ENCODE data around the gene DQX1. TPM values are rescaled to one million over a fixed set of nuclear protein-coding genes. Genes with fewer than 3 reads are reported as not detected.

DQX1 gene
- total RNA-seq, 1 donor from 2014 or later, result 9.6 TPM

DNA sequence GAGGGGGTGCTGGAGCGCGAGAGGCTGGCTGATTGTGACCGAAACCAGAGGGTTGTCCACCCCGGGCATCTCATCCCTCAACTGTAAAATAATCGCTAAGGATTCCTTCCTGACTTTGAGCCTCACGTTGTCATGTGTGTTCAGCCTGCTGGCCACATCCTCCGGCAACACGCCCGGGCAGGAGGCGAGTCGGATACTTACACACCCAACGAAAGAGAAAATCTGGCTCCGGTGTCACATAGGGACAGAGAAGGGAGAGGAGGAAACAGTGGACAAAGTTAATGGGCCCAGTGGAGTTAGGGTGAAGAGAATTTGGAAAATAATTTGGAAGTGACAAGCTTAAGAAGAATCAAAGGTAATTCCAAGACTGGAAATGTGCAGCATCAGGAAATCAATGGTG is 9.4 kb downstream of the DQX1 start:
- Histone ChIP-seq H3K9me3 (no peaks in the 10 kb centered on the region), H3K27ac (no peak overlapping the region), H3K36me3 (no peaks in the 10 kb centered on the region), H3K4me1 (peaks cover 30% of the 10 kb centered on the region), H3K4me3 (peak overlapping the region in 1 of 2 donors; percentile 42), H3K27me3 (peaks cover 38% of the 10 kb centered on the region)
- DNase-seq (ENCODE audit: extremely low spot score in 2 of 2), result no peak
- TF ChIP-seq POLR2AphosphoS5 (IDR thresholded peaks at IDR 0.05; ENCODE audit: insufficient read depth in 1 of 2, low read depth in 1 of 2) (no peak), POLR2A (IDR thresholded peaks at IDR 0.05) (no peak)
- TF ChIP-seq, protein P1, sequence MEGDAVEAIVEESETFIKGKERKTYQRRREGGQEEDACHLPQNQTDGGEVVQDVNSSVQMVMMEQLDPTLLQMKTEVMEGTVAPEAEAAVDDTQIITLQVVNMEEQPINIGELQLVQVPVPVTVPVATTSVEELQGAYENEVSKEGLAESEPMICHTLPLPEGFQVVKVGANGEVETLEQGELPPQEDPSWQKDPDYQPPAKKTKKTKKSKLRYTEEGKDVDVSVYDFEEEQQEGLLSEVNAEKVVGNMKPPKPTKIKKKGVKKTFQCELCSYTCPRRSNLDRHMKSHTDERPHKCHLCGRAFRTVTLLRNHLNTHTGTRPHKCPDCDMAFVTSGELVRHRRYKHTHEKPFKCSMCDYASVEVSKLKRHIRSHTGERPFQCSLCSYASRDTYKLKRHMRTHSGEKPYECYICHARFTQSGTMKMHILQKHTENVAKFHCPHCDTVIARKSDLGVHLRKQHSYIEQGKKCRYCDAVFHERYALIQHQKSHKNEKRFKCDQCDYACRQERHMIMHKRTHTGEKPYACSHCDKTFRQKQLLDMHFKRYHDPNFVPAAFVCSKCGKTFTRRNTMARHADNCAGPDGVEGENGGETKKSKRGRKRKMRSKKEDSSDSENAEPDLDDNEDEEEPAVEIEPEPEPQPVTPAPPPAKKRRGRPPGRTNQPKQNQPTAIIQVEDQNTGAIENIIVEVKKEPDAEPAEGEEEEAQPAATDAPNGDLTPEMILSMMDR (IDR thresholded peaks at IDR 0.05), result no peak
- intact Hi-C loops (cut with DNase I), result no loop called here

DNA sequence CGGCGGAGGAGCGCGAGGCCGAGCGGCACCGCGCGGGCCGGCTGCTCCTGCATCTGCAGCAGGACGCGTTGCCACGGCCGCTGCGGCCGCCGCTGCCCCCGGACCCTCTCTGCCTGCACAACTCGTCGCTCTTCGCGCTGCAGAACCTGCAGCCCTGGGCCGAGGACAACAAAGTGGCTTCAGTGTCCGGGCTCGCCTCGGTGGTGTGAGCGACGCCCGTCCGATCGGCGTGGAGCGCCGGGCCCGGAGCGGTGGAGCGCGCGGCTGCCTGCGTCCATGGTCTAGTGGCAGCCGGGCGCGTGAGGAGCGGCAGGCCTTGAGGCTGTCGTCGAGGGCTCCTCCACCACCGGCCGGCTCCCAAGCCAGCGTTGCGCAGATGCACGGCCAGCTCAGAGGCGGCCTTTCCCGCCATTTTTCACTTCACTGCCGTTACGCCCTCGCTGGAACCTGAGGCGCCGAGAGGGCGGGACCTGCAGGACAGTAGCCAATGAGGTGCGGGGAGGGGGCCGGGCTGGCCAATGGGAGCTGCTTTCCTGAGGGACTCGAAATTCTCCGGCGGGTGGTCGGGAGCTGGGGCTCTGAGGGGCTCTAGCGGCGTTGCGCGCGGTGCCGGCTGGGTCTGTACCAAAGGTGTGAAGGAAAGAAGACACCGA is 9.9 kb downstream of the DQX1 start:
- intact Hi-C loops (cut with DNase I), result no loop called here
- peaks cover 30% of the 10 kb centered on the region for H3K4me1 ChIP-seq
- H3K9me3 ChIP-seq, result no peaks in the 10 kb centered on the region
- H3K4me3 ChIP-seq, result peak overlapping the region; percentile 29 to 42
- TF ChIP-seq POLR2A (IDR thresholded peaks at IDR 0.05), result no peak
- TF ChIP-seq POLR2AphosphoS5 (IDR thresholded peaks at IDR 0.05; ENCODE audit: insufficient read depth in 1 of 2, low read depth in 1 of 2), result no peak
- TF ChIP-seq, protein P1 (IDR thresholded peaks at IDR 0.05), result no peak
- H3K36me3 ChIP-seq, result no peaks in the 10 kb centered on the region
- peaks cover 41% of the 10 kb centered on the region for H3K27me3 ChIP-seq
- no peak overlapping the region for H3K27ac ChIP-seq
- DNase-seq (ENCODE audit: extremely low spot score in 2 of 2), result no peak

DNA sequence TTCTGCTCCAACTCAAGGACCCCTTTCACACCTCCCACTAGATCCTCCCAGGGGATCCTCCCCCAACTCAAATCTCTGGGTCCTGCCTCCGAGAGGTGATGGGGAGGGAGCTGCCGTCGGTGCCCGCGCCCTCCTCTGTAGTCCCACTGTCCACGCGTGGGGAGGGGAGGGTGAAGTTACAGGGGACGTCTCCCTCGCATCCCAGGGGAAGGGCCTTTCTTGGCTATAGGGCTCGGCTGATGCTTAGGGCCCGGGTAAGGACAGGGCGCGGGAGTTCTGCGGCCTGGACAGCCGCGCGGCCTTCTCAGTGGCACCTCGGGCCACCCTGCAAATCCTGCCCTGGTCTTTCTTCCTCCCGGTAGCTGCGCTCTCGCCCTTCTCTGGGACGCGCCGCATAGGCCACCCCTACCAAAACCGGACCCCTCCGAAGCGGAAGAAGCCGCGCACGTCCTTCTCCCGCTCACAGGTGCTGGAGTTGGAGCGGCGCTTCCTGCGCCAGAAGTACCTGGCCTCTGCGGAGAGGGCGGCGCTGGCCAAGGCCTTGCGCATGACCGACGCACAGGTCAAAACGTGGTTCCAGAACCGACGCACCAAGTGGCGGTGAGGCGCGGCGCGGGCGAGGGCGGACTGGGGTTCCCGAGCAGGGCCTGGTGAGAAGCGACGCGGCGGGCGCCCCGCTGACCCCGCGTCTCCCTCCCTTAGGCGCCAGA is 10.6 kb downstream of the DQX1 start:
- TF ChIP-seq POLR2AphosphoS5 (IDR thresholded peaks at IDR 0.05; ENCODE audit: insufficient read depth in 1 of 2, low read depth in 1 of 2), result no peak
- TF ChIP-seq, protein P1 (IDR thresholded peaks at IDR 0.05), result no peak
- TF ChIP-seq POLR2A (IDR thresholded peaks at IDR 0.05), result no peak
- DNase-seq (ENCODE audit: extremely low spot score in 2 of 2), result no peak
- no peaks in the 10 kb centered on the region for H3K36me3 ChIP-seq
- peaks cover 30% of the 10 kb centered on the region for H3K4me1 ChIP-seq
- intact Hi-C loops (cut with DNase I), result no loop called here
- H3K4me3 ChIP-seq, result peak overlapping the region; percentile 29 to 42
- peaks cover 41% of the 10 kb centered on the region for H3K27me3 ChIP-seq
- no peak overlapping the region for H3K27ac ChIP-seq
- H3K9me3 ChIP-seq, result no peaks in the 10 kb centered on the region

DNA sequence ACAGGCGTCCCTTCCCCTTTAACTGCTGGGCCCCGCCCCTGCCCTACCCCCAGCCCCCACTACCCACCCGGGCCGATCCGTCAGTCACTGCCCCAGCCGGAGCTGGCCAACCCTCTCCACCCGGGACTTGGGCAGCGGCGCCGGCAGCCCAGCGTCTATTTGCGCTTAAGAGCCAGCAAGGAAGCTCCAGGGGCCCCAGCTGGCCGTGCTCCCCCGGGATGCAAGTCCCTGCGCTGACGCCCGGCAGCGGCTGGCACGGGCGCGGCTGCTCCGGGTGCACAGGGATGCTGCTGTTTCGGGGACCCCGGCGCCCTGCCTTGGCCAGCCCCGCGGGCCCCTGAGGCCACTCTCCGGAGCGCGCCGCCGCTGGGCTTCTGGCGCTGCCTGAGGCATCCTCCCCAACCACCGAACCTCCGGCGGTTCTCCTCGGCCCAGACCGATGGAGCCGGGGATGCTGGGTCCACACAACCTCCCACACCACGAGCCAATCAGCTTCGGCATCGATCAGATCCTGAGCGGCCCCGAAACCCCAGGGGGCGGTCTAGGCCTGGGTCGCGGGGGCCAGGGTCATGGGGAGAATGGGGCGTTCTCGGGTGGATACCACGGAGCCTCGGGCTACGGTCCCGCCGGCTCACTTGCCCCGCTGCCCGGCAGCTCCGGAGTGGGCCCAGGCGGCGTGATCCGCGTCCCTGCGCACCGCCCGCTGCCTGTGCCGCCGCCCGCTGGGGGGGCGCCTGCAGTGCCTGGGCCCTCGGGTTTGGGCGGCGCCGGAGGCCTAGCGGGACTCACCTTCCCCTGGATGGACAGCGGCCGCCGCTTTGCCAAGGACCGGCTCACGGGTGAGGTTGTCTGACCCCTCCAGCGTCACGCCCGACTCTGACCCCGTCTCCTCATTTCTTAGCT is 11.4 kb downstream of the DQX1 start, which contains the start of gene TLX2:
Gene TLX2 (plus strand): TSS at position 83 of the 903 bp plus-strand sequence. CDS start 357 bp downstream, at position 440.
- peak within 1 kb of the TSS in 1 of 2 donors; percentile 17 for H3K4me3 ChIP-seq
- H3K27me3 ChIP-seq, result peaks cover 41% of the 10 kb centered on the region
- DNase-seq (ENCODE audit: extremely low spot score in 2 of 2), result no peak
- intact Hi-C loops (cut with DNase I), result no loop called here
- peaks cover 30% of the 10 kb centered on the region for H3K4me1 ChIP-seq
- no peaks in the 10 kb centered on the region for H3K36me3 ChIP-seq
- TF ChIP-seq, protein P1 (IDR thresholded peaks at IDR 0.05), result no peak
- TF ChIP-seq POLR2A (IDR thresholded peaks at IDR 0.05), result no peak
- TF ChIP-seq POLR2AphosphoS5 (IDR thresholded peaks at IDR 0.05; ENCODE audit: insufficient read depth in 1 of 2, low read depth in 1 of 2), result no peak
- H3K9me3 ChIP-seq, result no peaks in the 10 kb centered on the region
- H3K27ac ChIP-seq, result no peak within 1 kb of the TSS
